Sigmoid colon (tissue), 4 donors: ENCODE results near the gene TBXAS1.

Experiments
- EP300 ChIP-seq, 4 donors: sonication (generic); formaldehyde crosslinking; IDR thresholded peaks; one replicate each; pipeline ENCODE4 v1.6.1; 2017; ENCODE audit warnings: antibody characterized with exemption in 4 of 4
- TF ChIP-seq, protein P1 (sequence below), 4 experiments: fragments of 450-650 bp in 3 of 4; fragments of 200-600 bp in 1 of 4; IDR thresholded peaks; one replicate each; pipeline ENCODE4 v1.5.1; 2016 to 2019; ENCODE audit warnings: antibody characterized with exemption in 4 of 4, mild to moderate bottlenecking in 3 of 4, moderate library complexity in 2 of 4

- TF ChIP-seq, protein P1, sequence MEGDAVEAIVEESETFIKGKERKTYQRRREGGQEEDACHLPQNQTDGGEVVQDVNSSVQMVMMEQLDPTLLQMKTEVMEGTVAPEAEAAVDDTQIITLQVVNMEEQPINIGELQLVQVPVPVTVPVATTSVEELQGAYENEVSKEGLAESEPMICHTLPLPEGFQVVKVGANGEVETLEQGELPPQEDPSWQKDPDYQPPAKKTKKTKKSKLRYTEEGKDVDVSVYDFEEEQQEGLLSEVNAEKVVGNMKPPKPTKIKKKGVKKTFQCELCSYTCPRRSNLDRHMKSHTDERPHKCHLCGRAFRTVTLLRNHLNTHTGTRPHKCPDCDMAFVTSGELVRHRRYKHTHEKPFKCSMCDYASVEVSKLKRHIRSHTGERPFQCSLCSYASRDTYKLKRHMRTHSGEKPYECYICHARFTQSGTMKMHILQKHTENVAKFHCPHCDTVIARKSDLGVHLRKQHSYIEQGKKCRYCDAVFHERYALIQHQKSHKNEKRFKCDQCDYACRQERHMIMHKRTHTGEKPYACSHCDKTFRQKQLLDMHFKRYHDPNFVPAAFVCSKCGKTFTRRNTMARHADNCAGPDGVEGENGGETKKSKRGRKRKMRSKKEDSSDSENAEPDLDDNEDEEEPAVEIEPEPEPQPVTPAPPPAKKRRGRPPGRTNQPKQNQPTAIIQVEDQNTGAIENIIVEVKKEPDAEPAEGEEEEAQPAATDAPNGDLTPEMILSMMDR (IDR thresholded peaks at IDR 0.05) = no peak
- TF ChIP-seq EP300 (IDR thresholded peaks at IDR 0.05) = no peak
Observed at GRCh38 chr7:139807009-139807408, 22.1 kb upstream of the TBXAS1 start.
